HepG2 (cell line): ENCODE results near the gene ANKHD1. TPM values are rescaled to one million over a fixed set of nuclear protein-coding genes. Genes with fewer than 3 reads are reported as not detected.

Experiments used
- CAMTA2 ChIP-seq: sonication (generic); formaldehyde crosslinking; IDR thresholded peaks from 2 replicates; pipeline ENCODE4 v1.4.0; 2020; ENCODE audit warnings: mild to moderate bottlenecking, missing genetic modification reagents, borderline replicate concordance
- FOXP1 ChIP-seq, 2 experiments: fragments of 450-650 bp in 1 of 2; IDR thresholded peaks; 2 replicates each; pipeline ENCODE4 v1.6.1; 2017 to 2018; ENCODE audit warnings: antibody characterized with exemption in 1 of 2
- HDAC1 ChIP-seq: sonication (generic); formaldehyde crosslinking; IDR thresholded peaks from 2 replicates; pipeline ENCODE4 v1.5.1; 2020; ENCODE audit warnings: mild to moderate bottlenecking, missing genetic modification reagents
- KAT7 ChIP-seq: IDR thresholded peaks from 2 replicates; pipeline ENCODE4 v1.6.1; 2018; ENCODE audit warnings: borderline replicate concordance, missing compliant biosample characterization
- KMT2A ChIP-seq: sonication (generic); formaldehyde crosslinking; IDR thresholded peaks from 2 replicates; pipeline ENCODE4 v1.4.0; 2020; ENCODE audit warnings: missing genetic modification reagents
- NFIC ChIP-seq: IDR thresholded peaks from 2 replicates; pipeline ENCODE4 v1.6.1; 2012; ENCODE audit warnings: mild to moderate bottlenecking, low read length, inconsistent platforms
- POLR2AphosphoS5 ChIP-seq: IDR thresholded peaks from 2 replicates; pipeline ENCODE4 v1.6.1; 2012; ENCODE audit warnings: low read depth, low read length
- SRSF4 ChIP-seq: fragments of 200-400 bp; formaldehyde crosslinking; IDR thresholded peaks from one replicate; pipeline ENCODE4 v1.6.1; 2018; ENCODE audit warnings: mild to moderate bottlenecking, low read depth, low read length, moderate library complexity; ENCODE audit not compliant: poor library complexity, severe bottlenecking
- ZMAT3 ChIP-seq: sonication (generic); formaldehyde crosslinking; conservative IDR thresholded peaks from 2 replicates; pipeline ENCODE4 v1.7.0; 2021; ENCODE audit warnings: missing genetic modification reagents
- ZNF496 ChIP-seq: sonication (generic); formaldehyde crosslinking; IDR thresholded peaks from 2 replicates; pipeline ENCODE4 v1.8.1; 2023; ENCODE audit warnings: mild to moderate bottlenecking, moderate library complexity, missing genetic modification reagents; ENCODE audit not compliant: insufficient replicate concordance
- ZNF75D ChIP-seq: sonication (generic); formaldehyde crosslinking; IDR thresholded peaks from 2 replicates; pipeline ENCODE4 v1.8.1; 2023; ENCODE audit warnings: missing genetic modification reagents, mild to moderate bottlenecking, borderline replicate concordance
- ZNF782 ChIP-seq: sonication (generic); formaldehyde crosslinking; IDR thresholded peaks from 2 replicates; pipeline ENCODE4 v1.4.0; 2020; ENCODE audit warnings: missing genetic modification reagents, mild to moderate bottlenecking, borderline replicate concordance
- ZNF879 ChIP-seq: sonication (generic); formaldehyde crosslinking; IDR thresholded peaks from 2 replicates; pipeline ENCODE4 v1.8.1; 2023; ENCODE audit warnings: missing genetic modification reagents
- ZNF891 ChIP-seq: sonication (generic); formaldehyde crosslinking; IDR thresholded peaks from 2 replicates; pipeline ENCODE4 v1.5.0; 2020; ENCODE audit warnings: mild to moderate bottlenecking, missing genetic modification reagents
- polyA plus RNA-seq, 8 experiments: library from polyadenylated mRNA; depleted of rRNA in 3 of 8; stranded (reverse) in 7 of 8; unstranded in 1 of 8; fragments of >200 nt; fragmentation: Illumina TruSeq in 4 of 8; extraction: Trizol in 4 of 8; gene quantifications; 2 replicates each; pipeline versions ENCODE4 v1.2.1 to v1.2.3, GENCODE V29; 2011 to 2016; ENCODE audit warnings: low read depth in 4 of 8, missing spikeins in 1 of 8, mixed read lengths in 1 of 8; ENCODE audit not compliant: insufficient read depth in 1 of 8
- total RNA-seq, 5 experiments: library from RNA; depleted of rRNA; stranded (reverse); fragments of >200 nt; fragmentation: Illumina TruSeq; extraction: Trizol; gene quantifications; 2 replicates each; pipeline ENCODE4 v1.2.3, GENCODE V29; 2016; ENCODE audit warnings: low read depth in 1 of 5
- TF ChIP-seq, protein P1 (sequence below): sonication (generic); formaldehyde crosslinking; IDR thresholded peaks from 2 replicates; pipeline ENCODE4 v1.5.0; 2020; ENCODE audit warnings: mild to moderate bottlenecking, low read depth, missing genetic modification reagents, borderline replicate concordance
- TF ChIP-seq, protein P2 (sequence below): sonication (generic); formaldehyde crosslinking; IDR thresholded peaks from 2 replicates; pipeline ENCODE4 v1.5.0; 2020; ENCODE audit warnings: missing genetic modification reagents
- TF ChIP-seq, protein P3 (sequence below): sonication (generic); formaldehyde crosslinking; IDR thresholded peaks from 2 replicates; pipeline ENCODE4 v1.9.0; 2022; ENCODE audit warnings: missing genetic modification reagents, mild to moderate bottlenecking, borderline replicate concordance
- TF ChIP-seq, protein P4 (sequence below): sonication (generic); formaldehyde crosslinking; IDR thresholded peaks from 2 replicates; pipeline ENCODE4 v1.4.0; 2020; ENCODE audit warnings: mild to moderate bottlenecking, missing genetic modification reagents

The ANKHD1 gene
- total and polyA plus RNA-seq, 2 of the 13 experiments (the other 11 are each of a cell fraction or from before 2014, with no cell fraction given), result 69.9 to 82.0 TPM

GRCh38 chr5:140557136-140557805 lies 155.6 kb downstream of the ANKHD1 start, which contains the start of gene SRA1 (continued):
- peak; percentile 52 for TF ChIP-seq SRSF4
- TF ChIP-seq ZNF496, result no peak
- TF ChIP-seq, protein P1, sequence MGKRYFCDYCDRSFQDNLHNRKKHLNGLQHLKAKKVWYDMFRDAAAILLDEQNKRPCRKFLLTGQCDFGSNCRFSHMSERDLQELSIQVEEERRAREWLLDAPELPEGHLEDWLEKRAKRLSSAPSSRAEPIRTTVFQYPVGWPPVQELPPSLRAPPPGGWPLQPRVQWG (CRISPR knock-in tag), result no peak
- TF ChIP-seq, protein P2, sequence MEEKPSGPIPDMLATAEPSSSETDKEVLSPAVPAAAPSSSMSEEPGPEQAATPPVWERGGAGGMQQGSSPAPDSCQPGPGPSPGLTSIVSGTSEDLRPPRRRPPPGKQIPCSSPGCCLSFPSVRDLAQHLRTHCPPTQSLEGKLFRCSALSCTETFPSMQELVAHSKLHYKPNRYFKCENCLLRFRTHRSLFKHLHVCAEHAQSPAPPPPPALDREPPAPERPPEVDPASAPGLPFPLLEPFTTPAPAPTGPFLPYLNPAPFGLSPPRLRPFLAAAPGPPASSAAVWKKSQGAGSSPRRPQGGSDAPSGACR (CRISPR knock-in tag), result peak; percentile 48; the same call in 1 of the 2 replicates
- no peak for TF ChIP-seq FOXP1 (IDR thresholded peaks at IDR 0.05)
- 0 out of 2 replicates have a peak, but pooled peaks have one; percentile 8 for TF ChIP-seq FOXP1 (CRISPR knock-in tag; IDR thresholded peaks at IDR 0.05)
- peak; percentile 88 for TF ChIP-seq ZNF891 (CRISPR knock-in tag)
- no peak for TF ChIP-seq ZNF782 (CRISPR knock-in tag)
- 0 out of 2 replicates have a peak, but pooled peaks have one; percentile 44 for TF ChIP-seq CAMTA2 (CRISPR knock-in tag)
- TF ChIP-seq ZNF879, result no peak
- TF ChIP-seq, protein P3, sequence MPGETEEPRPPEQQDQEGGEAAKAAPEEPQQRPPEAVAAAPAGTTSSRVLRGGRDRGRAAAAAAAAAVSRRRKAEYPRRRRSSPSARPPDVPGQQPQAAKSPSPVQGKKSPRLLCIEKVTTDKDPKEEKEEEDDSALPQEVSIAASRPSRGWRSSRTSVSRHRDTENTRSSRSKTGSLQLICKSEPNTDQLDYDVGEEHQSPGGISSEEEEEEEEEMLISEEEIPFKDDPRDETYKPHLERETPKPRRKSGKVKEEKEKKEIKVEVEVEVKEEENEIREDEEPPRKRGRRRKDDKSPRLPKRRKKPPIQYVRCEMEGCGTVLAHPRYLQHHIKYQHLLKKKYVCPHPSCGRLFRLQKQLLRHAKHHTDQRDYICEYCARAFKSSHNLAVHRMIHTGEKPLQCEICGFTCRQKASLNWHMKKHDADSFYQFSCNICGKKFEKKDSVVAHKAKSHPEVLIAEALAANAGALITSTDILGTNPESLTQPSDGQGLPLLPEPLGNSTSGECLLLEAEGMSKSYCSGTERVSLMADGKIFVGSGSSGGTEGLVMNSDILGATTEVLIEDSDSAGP, result peak; percentile 86
- no peak for TF ChIP-seq NFIC
- TF ChIP-seq KMT2A (CRISPR knock-in tag), result peak; percentile 95
- 0 out of 2 replicates have a peak, but pooled peaks have one; percentile 75 for TF ChIP-seq ZMAT3 (CRISPR knock-in tag)
- TF ChIP-seq ZNF75D (CRISPR knock-in tag), result peak; percentile 68; the same call in 1 of the 2 replicates
- TF ChIP-seq, protein P4, sequence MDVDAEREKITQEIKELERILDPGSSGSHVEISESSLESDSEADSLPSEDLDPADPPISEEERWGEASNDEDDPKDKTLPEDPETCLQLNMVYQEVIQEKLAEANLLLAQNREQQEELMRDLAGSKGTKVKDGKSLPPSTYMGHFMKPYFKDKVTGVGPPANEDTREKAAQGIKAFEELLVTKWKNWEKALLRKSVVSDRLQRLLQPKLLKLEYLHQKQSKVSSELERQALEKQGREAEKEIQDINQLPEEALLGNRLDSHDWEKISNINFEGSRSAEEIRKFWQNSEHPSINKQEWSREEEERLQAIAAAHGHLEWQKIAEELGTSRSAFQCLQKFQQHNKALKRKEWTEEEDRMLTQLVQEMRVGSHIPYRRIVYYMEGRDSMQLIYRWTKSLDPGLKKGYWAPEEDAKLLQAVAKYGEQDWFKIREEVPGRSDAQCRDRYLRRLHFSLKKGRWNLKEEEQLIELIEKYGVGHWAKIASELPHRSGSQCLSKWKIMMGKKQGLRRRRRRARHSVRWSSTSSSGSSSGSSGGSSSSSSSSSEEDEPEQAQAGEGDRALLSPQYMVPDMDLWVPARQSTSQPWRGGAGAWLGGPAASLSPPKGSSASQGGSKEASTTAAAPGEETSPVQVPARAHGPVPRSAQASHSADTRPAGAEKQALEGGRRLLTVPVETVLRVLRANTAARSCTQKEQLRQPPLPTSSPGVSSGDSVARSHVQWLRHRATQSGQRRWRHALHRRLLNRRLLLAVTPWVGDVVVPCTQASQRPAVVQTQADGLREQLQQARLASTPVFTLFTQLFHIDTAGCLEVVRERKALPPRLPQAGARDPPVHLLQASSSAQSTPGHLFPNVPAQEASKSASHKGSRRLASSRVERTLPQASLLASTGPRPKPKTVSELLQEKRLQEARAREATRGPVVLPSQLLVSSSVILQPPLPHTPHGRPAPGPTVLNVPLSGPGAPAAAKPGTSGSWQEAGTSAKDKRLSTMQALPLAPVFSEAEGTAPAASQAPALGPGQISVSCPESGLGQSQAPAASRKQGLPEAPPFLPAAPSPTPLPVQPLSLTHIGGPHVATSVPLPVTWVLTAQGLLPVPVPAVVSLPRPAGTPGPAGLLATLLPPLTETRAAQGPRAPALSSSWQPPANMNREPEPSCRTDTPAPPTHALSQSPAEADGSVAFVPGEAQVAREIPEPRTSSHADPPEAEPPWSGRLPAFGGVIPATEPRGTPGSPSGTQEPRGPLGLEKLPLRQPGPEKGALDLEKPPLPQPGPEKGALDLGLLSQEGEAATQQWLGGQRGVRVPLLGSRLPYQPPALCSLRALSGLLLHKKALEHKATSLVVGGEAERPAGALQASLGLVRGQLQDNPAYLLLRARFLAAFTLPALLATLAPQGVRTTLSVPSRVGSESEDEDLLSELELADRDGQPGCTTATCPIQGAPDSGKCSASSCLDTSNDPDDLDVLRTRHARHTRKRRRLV (CRISPR knock-in tag), result no peak
- peak; percentile 96 for TF ChIP-seq HDAC1 (CRISPR knock-in tag)
- TF ChIP-seq POLR2AphosphoS5, result peak; percentile 92
- peak; percentile 96; the same call in 1 of the 2 replicates for TF ChIP-seq KAT7 (CRISPR knock-in tag)
